H1 (cell line): ENCODE results near the gene AHR. TPM values are rescaled to one million over a fixed set of nuclear protein-coding genes. Genes with fewer than 3 reads are reported as not detected.

ENCODE experiments used
- CTCF ChIA-PET: fragments of 300-600 bp; sonication (Branson Sonifier 250); formaldehyde crosslinking; loops from one replicate; lab custom pipeline; 2021; ENCODE audit not compliant: partially characterized antibody; lab: Charles Lee
- POLR2A ChIA-PET: fragments of 300-600 bp; sonication (Branson Sonifier 250); formaldehyde crosslinking; loops from one replicate; lab custom pipeline; 2021; ENCODE audit warnings: inconsistent platforms; ENCODE audit not compliant: partially characterized antibody; lab: Charles Lee
- DNase-seq, 2 experiments: peaks; one replicate each; pipeline versions ENCODE4 v3.0.0 to v3.0.0-alpha.2; 2010 to 2022; ENCODE audit warnings: low spot score in 2 of 2, low read depth in 1 of 2, mixed read lengths in 1 of 2
- FAIRE-seq: peaks from 2 replicates; lab custom pipeline; 2011; peaks lifted over from hg19 to GRCh38; lab: Jason Lieb, UNC
- H2AFZ ChIP-seq: 2 replicates; pipeline ENCODE4 v1.8.1; 2012; ENCODE audit warnings: low read length, inconsistent platforms
- H2AK5ac ChIP-seq: 2 replicates; pipeline ENCODE4 v1.6.1; 2013; ENCODE audit warnings: low read depth, low read length
- H2BK120ac ChIP-seq: replicated peaks from 2 replicates; pipeline ENCODE3; 2013; ENCODE audit warnings: low read depth, low read length, inconsistent platforms
- H2BK12ac ChIP-seq: 2 replicates; pipeline ENCODE4 v1.6.1; 2013; ENCODE audit warnings: low read depth, low read length
- H2BK15ac ChIP-seq: 2 replicates; pipeline ENCODE4 v1.6.1; 2013; ENCODE audit warnings: low read length
- H2BK20ac ChIP-seq: 2 replicates; pipeline ENCODE4 v1.6.1; 2013; ENCODE audit warnings: low read length
- H2BK5ac ChIP-seq: 2 replicates; pipeline ENCODE4 v1.6.1; 2013; ENCODE audit warnings: low read depth, low read length
- H3K14ac ChIP-seq: 2 replicates; pipeline ENCODE4 v1.6.1; 2013; ENCODE audit warnings: inconsistent platforms; ENCODE audit not compliant: insufficient read length
- H3K18ac ChIP-seq: 2 replicates; pipeline ENCODE4 v1.6.1; 2013; ENCODE audit warnings: low read length; ENCODE audit errors: extremely low read depth
- H3K23ac ChIP-seq: 2 replicates; pipeline ENCODE4 v1.6.1; 2013; ENCODE audit warnings: inconsistent platforms; ENCODE audit not compliant: insufficient read length
- H3K23me2 ChIP-seq: 2 replicates; pipeline ENCODE4 v1.6.1; 2013; ENCODE audit warnings: low read depth, low read length
- H3K27ac ChIP-seq: 2 replicates; pipeline ENCODE4 v1.6.1; 2011; ENCODE audit warnings: low read depth, low read length, inconsistent platforms
- H3K27me3 ChIP-seq, 4 experiments: replicated peaks in 1 of 4; 1 replicate in 1 of 4; 2 replicates in 3 of 4; pipeline versions ENCODE4 v1.6.1 to v1.8.1; 2011 to 2013; ENCODE audit warnings: low read length in 3 of 4, mild to moderate bottlenecking in 3 of 4, inconsistent platforms in 2 of 4, mixed read lengths in 2 of 4, moderate library complexity in 1 of 4; ENCODE audit not compliant: control insufficient read depth in 3 of 4, insufficient read depth in 3 of 4; ENCODE audit errors: extremely low read depth in 1 of 4
- H3K36me3 ChIP-seq, 4 experiments: 2 replicates each; pipeline versions ENCODE4 v1.6.1 to v1.8.1; 2011 to 2013; ENCODE audit warnings: mild to moderate bottlenecking in 4 of 4, low read length in 3 of 4, moderate library complexity in 2 of 4, control low read depth in 1 of 4, inconsistent platforms in 1 of 4; ENCODE audit not compliant: insufficient read depth in 4 of 4, control insufficient read depth in 2 of 4
- H3K4ac ChIP-seq: replicated peaks from 2 replicates; pipeline ENCODE3; 2013; ENCODE audit warnings: low read length, low read depth, mixed read lengths, inconsistent platforms; ENCODE audit not compliant: insufficient read length
- H3K4me1 ChIP-seq, 4 experiments: replicated peaks in 1 of 4; 1 replicate in 1 of 4; 2 replicates in 3 of 4; pipeline versions ENCODE4 v1.6.1 to v1.8.1; 2011 to 2013; ENCODE audit warnings: low read length in 3 of 4, inconsistent platforms in 2 of 4, mixed read lengths in 1 of 4; ENCODE audit not compliant: insufficient read depth in 4 of 4, control insufficient read depth in 3 of 4
- H3K4me2 ChIP-seq, 2 experiments: 2 replicates each; pipeline versions ENCODE4 v1.6.1 to v1.8.1; 2011 to 2013; ENCODE audit warnings: low read depth in 2 of 2, low read length in 2 of 2, control low read depth in 1 of 2, inconsistent platforms in 1 of 2, mild to moderate bottlenecking in 1 of 2; ENCODE audit not compliant: insufficient read depth in 1 of 2
- H3K4me3 ChIP-seq, 4 experiments: fragments of 200-600, 300-600 bp in 1 of 4; sonication (generic), shearing (Covaris generic), sonication (Bioruptor Twin) in 1 of 4; 2 replicates each; pipeline versions ENCODE4 v1.5.1 to v1.8.1; 2011 to 2016; ENCODE audit warnings: low read length in 4 of 4, low read depth in 3 of 4, control low read depth in 2 of 4, inconsistent platforms in 2 of 4, mild to moderate bottlenecking in 2 of 4, mixed read lengths in 1 of 4, moderate library complexity in 1 of 4; ENCODE audit not compliant: insufficient read depth in 2 of 4; ENCODE audit errors: extremely low read depth in 1 of 4
- H3K56ac ChIP-seq: replicated peaks from 2 replicates; pipeline ENCODE3; 2013; ENCODE audit warnings: low read depth, mild to moderate bottlenecking, mixed read lengths, low read length, inconsistent platforms; ENCODE audit not compliant: insufficient read length
- H3K79me1 ChIP-seq: 2 replicates; pipeline ENCODE4 v1.6.1; 2013; ENCODE audit warnings: low read depth, low read length, control low read depth
- H3K79me2 ChIP-seq, 2 experiments: 2 replicates each; pipeline versions ENCODE4 v1.6.1 to v1.8.1; 2012 to 2013; ENCODE audit warnings: low read length in 2 of 2, mild to moderate bottlenecking in 2 of 2, inconsistent platforms in 1 of 2; ENCODE audit not compliant: insufficient read depth in 2 of 2, control insufficient read depth in 1 of 2
- H3K9ac ChIP-seq, 4 experiments: replicated peaks in 1 of 4; 1 replicate in 1 of 4; 2 replicates in 3 of 4; pipeline versions ENCODE4 v1.6.1 to v1.8.1; 2011 to 2013; ENCODE audit warnings: low read depth in 3 of 4, low read length in 3 of 4, control low read depth in 2 of 4, mild to moderate bottlenecking in 2 of 4, moderate library complexity in 2 of 4, inconsistent platforms in 1 of 4; ENCODE audit errors: extremely low read depth in 1 of 4
- H3K9me3 ChIP-seq, 2 experiments: 2 replicates each; pipeline versions ENCODE4 v1.6.1 to v1.8.1; 2012 to 2013; ENCODE audit warnings: mild to moderate bottlenecking in 2 of 2, moderate library complexity in 2 of 2, control low read depth in 1 of 2, inconsistent platforms in 1 of 2, low read depth in 1 of 2, low read length in 1 of 2, mixed read lengths in 1 of 2; ENCODE audit not compliant: insufficient read depth in 2 of 2
- H4K20me1 ChIP-seq, 2 experiments: replicated peaks in 1 of 2; 2 replicates each; pipeline versions ENCODE3 to v1.8.1; 2011 to 2013; ENCODE audit warnings: inconsistent platforms in 2 of 2, low read length in 2 of 2, mild to moderate bottlenecking in 1 of 2; ENCODE audit not compliant: insufficient read depth in 2 of 2, control insufficient read depth in 1 of 2
- H4K5ac ChIP-seq: 2 replicates; pipeline ENCODE4 v1.6.1; 2013; ENCODE audit warnings: low read length, low read depth, mixed read lengths, inconsistent platforms; ENCODE audit not compliant: insufficient read length
- H4K8ac ChIP-seq: 2 replicates; pipeline ENCODE4 v1.8.0; 2013; ENCODE audit warnings: mild to moderate bottlenecking, moderate library complexity, low read length, inconsistent platforms; ENCODE audit not compliant: insufficient read depth; ENCODE audit errors: extremely low read depth
- H4K91ac ChIP-seq: replicated peaks from 2 replicates; pipeline ENCODE3; 2013; ENCODE audit warnings: low read length, mixed read lengths, inconsistent platforms; ENCODE audit not compliant: insufficient read length
- CHD1 ChIP-seq: IDR thresholded peaks from 2 replicates; pipeline ENCODE4 v1.6.1; 2012; ENCODE audit warnings: low read depth, low read length, improper control_type of control experiment
- EGR1 ChIP-seq: IDR thresholded peaks from 2 replicates; pipeline ENCODE4 v1.6.1; 2011; ENCODE audit warnings: low read depth, low read length, borderline replicate concordance
- EP300 ChIP-seq, 2 experiments: IDR thresholded peaks; 1 replicate in 1 of 2; 2 replicates in 1 of 2; pipeline ENCODE4 v1.6.1; 2011 to 2012; ENCODE audit warnings: low read depth in 2 of 2, low read length in 2 of 2, mild to moderate bottlenecking in 2 of 2, borderline replicate concordance in 1 of 2, inconsistent platforms in 1 of 2, moderate library complexity in 1 of 2
- FOSL1 ChIP-seq: IDR thresholded peaks from 2 replicates; pipeline ENCODE4 v1.6.1; 2011; ENCODE audit warnings: mild to moderate bottlenecking, low read depth, low read length, moderate library complexity; ENCODE audit not compliant: insufficient read depth
- GTF2F1 ChIP-seq: IDR thresholded peaks from 2 replicates; pipeline ENCODE4 v1.6.1; 2012; ENCODE audit warnings: low read depth, low read length, improper control_type of control experiment, borderline replicate concordance
- NRF1 ChIP-seq: IDR thresholded peaks from 2 replicates; pipeline ENCODE4 v1.6.1; 2011; ENCODE audit warnings: mild to moderate bottlenecking, low read depth, low read length, improper control_type of control experiment
- POLR2A ChIP-seq, 2 experiments: IDR thresholded peaks; 1 replicate in 1 of 2; 2 replicates in 1 of 2; pipeline ENCODE4 v1.6.1; 2011; ENCODE audit warnings: low read depth in 2 of 2, low read length in 2 of 2, mild to moderate bottlenecking in 2 of 2; ENCODE audit errors: control extremely low read depth in 1 of 2
- POU5F1 ChIP-seq: IDR thresholded peaks from 2 replicates; pipeline ENCODE4 v1.6.1; 2011; ENCODE audit warnings: low read depth, mild to moderate bottlenecking, low read length, moderate library complexity
- RAD21 ChIP-seq, 2 experiments: IDR thresholded peaks in 1 of 2; conservative IDR thresholded peaks in 1 of 2; 2 replicates each; pipeline ENCODE4 v1.6.1; 2011; ENCODE audit warnings: low read depth in 2 of 2, low read length in 2 of 2, improper control_type of control experiment in 1 of 2, inconsistent platforms in 1 of 2, mild to moderate bottlenecking in 1 of 2, moderate library complexity in 1 of 2
- RNF2 ChIP-seq: fragments of 200-900, 300-1000 bp; sonication (generic); IDR thresholded peaks from 2 replicates; pipeline ENCODE4 v1.7.1; 2016; ENCODE audit warnings: borderline replicate concordance, low read depth, mild to moderate bottlenecking, antibody characterized with exemption, low read length; ENCODE audit not compliant: poor library complexity, severe bottlenecking; ENCODE audit errors: missing control alignments
- RXRA ChIP-seq: IDR thresholded peaks from 2 replicates; pipeline ENCODE4 v1.6.1; 2011; ENCODE audit warnings: low read depth, mild to moderate bottlenecking, low read length, moderate library complexity; ENCODE audit not compliant: insufficient read depth
- SP2 ChIP-seq: IDR thresholded peaks from 2 replicates; pipeline ENCODE4 v1.6.1; 2012; ENCODE audit warnings: mild to moderate bottlenecking, low read length, inconsistent platforms
- TCF12 ChIP-seq: IDR thresholded peaks from 2 replicates; pipeline ENCODE4 v1.6.1; 2011; ENCODE audit warnings: low read depth, mild to moderate bottlenecking, low read length
- ZNF274 ChIP-seq: IDR thresholded peaks from 2 replicates; pipeline ENCODE4 v1.7.0; 2012; ENCODE audit warnings: low read length, borderline replicate concordance; ENCODE audit errors: extremely low read depth
- WGBS, 2 experiments: shearing (Covaris generic) in 1 of 2; methylation state at CpG; one replicate each; pipeline versions ENCODE4 v1.1.6 to v1.1.7; 2013 to 2015; ENCODE audit warnings: low lambda C conversion rate in 2 of 2, mixed read lengths in 2 of 2, inconsistent platforms in 1 of 2, low coverage in 1 of 2, missing lambda C conversion rate in 1 of 2; ENCODE audit not compliant: insufficient replicate concordance in 2 of 2, insufficient coverage in 1 of 2, insufficient read length in 1 of 2; ENCODE audit errors: extremely low coverage in 1 of 2, missing lambda C conversion rate in 1 of 2; 5-methylcytosine and 5-hydroxymethylcytosine counted together
- polyA plus RNA-seq, 7 experiments: library from polyadenylated mRNA; depleted of rRNA in 3 of 7; stranded (reverse) in 5 of 7; unstranded in 2 of 7; fragments of >200 nt in 5 of 7; fragments of 200-250 nt in 2 of 7; gene quantifications; 1 replicate in 5 of 7; 2 replicates in 1 of 7; 4 replicates in 1 of 7; pipeline versions ENCODE4 v1.2.1 to v1.2.3, GENCODE V29; 2011 to 2013; ENCODE audit warnings: missing spikeins in 2 of 7, mixed read lengths in 2 of 7
- total RNA-seq: library from RNA; stranded (reverse); fragmentation: NEBNext Ultra II Directional; extraction: Animal tissue kit (Norgen Biotek cat#: 25700); gene quantifications from 2 replicates; pipeline ENCODE4 v1.2.1, GENCODE V29; 2021

The AHR gene
- total and polyA plus RNA-seq, 2 of the 8 experiments (the other 6 are each of a cell fraction or from before 2014, with no cell fraction given) = 1.4 to 9.7 TPM

DNA sequence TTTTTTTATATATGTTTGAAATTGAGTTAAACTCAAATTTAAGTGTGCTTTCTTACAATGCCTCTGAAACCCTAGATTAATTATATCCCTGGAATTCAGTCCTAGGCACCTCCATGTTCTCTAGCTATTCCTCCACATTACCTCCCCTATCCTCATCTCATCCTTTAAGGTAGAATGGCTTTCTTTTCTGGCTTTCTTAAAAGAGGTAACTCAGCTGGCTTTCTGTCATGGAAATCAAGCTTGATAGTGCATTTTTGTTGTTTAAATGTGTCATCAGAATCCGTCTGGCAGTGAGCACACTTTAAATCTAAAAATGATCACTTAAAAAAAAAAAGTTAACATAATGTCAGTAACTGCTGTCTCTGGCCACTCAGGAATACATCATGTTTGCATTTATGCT is 42.2 kb downstream of the AHR start:
- Histone ChIP-seq H3K79me1 (no peaks in the 10 kb centered on the region), H3K56ac (no peak overlapping the region), H3K23me2 (no peaks in the 10 kb centered on the region), H4K5ac (peak overlapping the region; percentile 86), H2BK5ac (no peak overlapping the region), H3K27ac (no peak overlapping the region), H4K8ac (no peak overlapping the region), H2BK12ac (no peak overlapping the region), H3K4me1 (peaks cover 0 to 5% (median 3%) of the 10 kb centered on the region in 4 experiments; a peak in 4 of 7 replicates), H3K9me3 (no peaks in the 10 kb centered on the region), H2AFZ (no peak overlapping the region), H3K9ac (no peak overlapping the region), H3K79me2 (0 out of 4 replicates have a peak, but pooled peaks cover 0 to 3% of the 10 kb centered on the region in 2 experiments), H3K14ac (no peak overlapping the region), H3K27me3 (no peaks in the 10 kb centered on the region), H2BK15ac (no peak overlapping the region), H3K18ac (no peak overlapping the region), H3K36me3 (peaks cover 0 to 14% (median 6%) of the 10 kb centered on the region in 4 experiments; a peak in 5 of 8 replicates), H4K20me1 (no peaks in the 10 kb centered on the region), H2AK5ac (no peak overlapping the region), H3K4me2 (0 out of 4 replicates have a peak overlapping the region, but pooled peaks of 1 of the 2 experiments have one; percentile 21), H3K4me3 (no peak overlapping the region; a peak in 1 of 8 replicates), H2BK20ac (no peak overlapping the region), H3K23ac (no peak overlapping the region), H3K4ac (no peak overlapping the region), H2BK120ac (no peak overlapping the region), H4K91ac (no peak overlapping the region)
- no peak for FAIRE-seq
- POLR2A ChIA-PET = no interaction called here
- DNase-seq = no peak
- 20% methylated on average over 1 of the region's 1 CpG; no CpG with 5 or more reads in 1 of the 2 experiments for WGBS, 2 experiments
- CTCF ChIA-PET = interaction anchor here (0.9 to 1.0 kb wide), 2 partner anchors 134 to 423 kb away, joined by 3 read pairs; no protein-coding TSS in a partner anchor
- no peak for TF ChIP-seq GTF2F1
- TF ChIP-seq NRF1 = no peak
- TF ChIP-seq POLR2A (IDR thresholded peaks at IDR 0.05; ENCODE audit: control extremely low read depth in 1 of 2, low read depth in 2 of 2, low read length in 2 of 2) = no peak
- TF ChIP-seq RNF2 = no peak
- TF ChIP-seq RXRA = no peak
- TF ChIP-seq ZNF274 = no peak
- no peak for TF ChIP-seq FOSL1
- TF ChIP-seq TCF12 = no peak
- TF ChIP-seq EP300 (IDR thresholded peaks at IDR 0.05; ENCODE audit: borderline replicate concordance in 1 of 2, low read depth in 2 of 2, low read length in 2 of 2) = no peak
- no peak for TF ChIP-seq POU5F1
- TF ChIP-seq EGR1 = no peak
- no peak for TF ChIP-seq RAD21 (IDR thresholded peaks at IDR 0.05 in 1 of 2, conservative IDR thresholded peaks at IDR 0.05 in 1 of 2; ENCODE audit: low read depth in 2 of 2, low read length in 2 of 2)
- TF ChIP-seq SP2 = no peak
- no peak for TF ChIP-seq CHD1
